K562 (cell line): ENCODE results near the gene TIPIN. TPM values are rescaled to one million over a fixed set of nuclear protein-coding genes. Genes with fewer than 3 reads are reported as not detected.

Experiments used
- ATF6 ChIP-seq: sonication (generic); formaldehyde crosslinking; IDR thresholded peaks from 2 replicates; pipeline ENCODE4 v1.4.0; 2020; ENCODE audit warnings: mild to moderate bottlenecking, missing genetic modification reagents
- ETV6 ChIP-seq, 3 experiments: fragments of 150-350 bp in 1 of 3; sonication (generic) in 1 of 3; formaldehyde crosslinking in 1 of 3; IDR thresholded peaks; 2 replicates each; pipeline versions ENCODE4 v1.6.1 to v1.8.0; 2014 to 2022; ENCODE audit warnings: borderline replicate concordance in 2 of 3, low read depth in 2 of 3, antibody characterized with exemption in 1 of 3, low read length in 1 of 3, mild to moderate bottlenecking in 1 of 3, missing genetic modification reagents in 1 of 3
- FOXA3 ChIP-seq, 2 experiments: fragments of 450-650 bp in 1 of 2; sonication (generic) in 1 of 2; formaldehyde crosslinking; IDR thresholded peaks in 1 of 2; conservative IDR thresholded peaks in 1 of 2; 2 replicates each; pipeline versions ENCODE4 v1.4.0 to v1.8.0; 2020 to 2022; ENCODE audit warnings: mild to moderate bottlenecking in 2 of 2, missing genetic modification reagents in 1 of 2
- HMG20A ChIP-seq: fragments of 450-650 bp; formaldehyde crosslinking; conservative IDR thresholded peaks from 2 replicates; pipeline ENCODE4 v1.4.0; 2020; ENCODE audit warnings: mild to moderate bottlenecking, mixed read lengths
- HNRNPK ChIP-seq: fragments of 200-400 bp; formaldehyde crosslinking; IDR thresholded peaks from one replicate; pipeline ENCODE4 v1.6.1; 2018; ENCODE audit warnings: mild to moderate bottlenecking, low read depth, low read length; ENCODE audit not compliant: poor library complexity, severe bottlenecking
- JUN ChIP-seq, 2 experiments: sonication (generic) in 1 of 2; formaldehyde crosslinking in 1 of 2; IDR thresholded peaks; 2 replicates each; pipeline versions ENCODE4 v1.6.1 to v1.8.0; 2012 to 2022; ENCODE audit warnings: borderline replicate concordance in 2 of 2, mild to moderate bottlenecking in 2 of 2, improper control_type of control experiment in 1 of 2, low read depth in 1 of 2, low read length in 1 of 2, missing genetic modification reagents in 1 of 2
- MAFG ChIP-seq: fragments of 450-650 bp; conservative IDR thresholded peaks from 2 replicates; pipeline ENCODE4 v1.6.1; 2016; ENCODE audit warnings: missing genetic modification characterization, missing compliant biosample characterization
- NKRF ChIP-seq: fragments of 450-650 bp; IDR thresholded peaks from 2 replicates; pipeline ENCODE4 v1.6.1; 2016; ENCODE audit warnings: borderline replicate concordance
- RHOXF2B ChIP-seq: fragments of 250-450 bp; sonication (Bioruptor Pico); conservative IDR thresholded peaks from 2 replicates; pipeline ENCODE4 v1.5.1; 2021
- SIX5 ChIP-seq, 2 experiments: IDR thresholded peaks; 2 replicates each; pipeline ENCODE4 v1.6.1; 2011; ENCODE audit warnings: low read length in 2 of 2, borderline replicate concordance in 1 of 2, low read depth in 1 of 2, mild to moderate bottlenecking in 1 of 2, moderate library complexity in 1 of 2; ENCODE audit not compliant: insufficient read depth in 1 of 2
- SNIP1 ChIP-seq: fragments of 450-650 bp; IDR thresholded peaks from 2 replicates; pipeline ENCODE4 v1.7.1; 2017; ENCODE audit warnings: low read depth, mild to moderate bottlenecking
- U2AF2 ChIP-seq: fragments of 200-400 bp; formaldehyde crosslinking; optimal IDR thresholded peaks from 2 replicates; pipeline ENCODE3; 2017; ENCODE audit warnings: low read depth, mild to moderate bottlenecking, low read length
- ZBTB33 ChIP-seq: sonication (generic); formaldehyde crosslinking; IDR thresholded peaks from 2 replicates; pipeline ENCODE4 v1.8.1; 2023; ENCODE audit warnings: mild to moderate bottlenecking, missing genetic modification reagents
- ZNF518B ChIP-seq: fragments of 250-450 bp; sonication (Bioruptor Pico); IDR thresholded peaks from 2 replicates; pipeline ENCODE4 v1.5.0; 2021; ENCODE audit warnings: mild to moderate bottlenecking, moderate library complexity
- ZNF583 ChIP-seq: fragments of 250-450 bp; sonication (Bioruptor Pico); IDR thresholded peaks from 2 replicates; pipeline ENCODE4 v1.4.0; 2020
- polyA plus RNA-seq, 8 experiments: library from polyadenylated mRNA; depleted of rRNA in 4 of 8; stranded (reverse) in 5 of 8; unstranded in 3 of 8; fragments of >200 nt; fragmentation: Nextera tagmentation in 2 of 8; fragmentation: Illumina TruSeq in 1 of 8; extraction: Ambion mirVana in 2 of 8; extraction: Trizol in 1 of 8; gene quantifications; 2 replicates each; pipeline versions ENCODE4 v1.2.1 to v1.2.3, GENCODE V29; 2011 to 2014; ENCODE audit warnings: inconsistent platforms in 1 of 8, missing spikeins in 1 of 8
- total RNA-seq, 7 experiments: library from RNA; depleted of rRNA in 6 of 7; stranded (reverse); fragments of >200 nt in 6 of 7; fragmentation: Illumina TruSeq in 2 of 7; extraction: Trizol in 2 of 7; gene quantifications; 2 replicates each; pipeline versions ENCODE4 v1.2.1 to v1.2.3, GENCODE V29; 2011 to 2021; ENCODE audit warnings: low replicate concordance in 1 of 7

Gene TIPIN
- total and polyA plus RNA-seq, 9 of the 15 experiments (the other 6 are each of a cell fraction or from before 2014, with no cell fraction given): 22.9 to 61.4 (median 42.0) TPM

DNA sequence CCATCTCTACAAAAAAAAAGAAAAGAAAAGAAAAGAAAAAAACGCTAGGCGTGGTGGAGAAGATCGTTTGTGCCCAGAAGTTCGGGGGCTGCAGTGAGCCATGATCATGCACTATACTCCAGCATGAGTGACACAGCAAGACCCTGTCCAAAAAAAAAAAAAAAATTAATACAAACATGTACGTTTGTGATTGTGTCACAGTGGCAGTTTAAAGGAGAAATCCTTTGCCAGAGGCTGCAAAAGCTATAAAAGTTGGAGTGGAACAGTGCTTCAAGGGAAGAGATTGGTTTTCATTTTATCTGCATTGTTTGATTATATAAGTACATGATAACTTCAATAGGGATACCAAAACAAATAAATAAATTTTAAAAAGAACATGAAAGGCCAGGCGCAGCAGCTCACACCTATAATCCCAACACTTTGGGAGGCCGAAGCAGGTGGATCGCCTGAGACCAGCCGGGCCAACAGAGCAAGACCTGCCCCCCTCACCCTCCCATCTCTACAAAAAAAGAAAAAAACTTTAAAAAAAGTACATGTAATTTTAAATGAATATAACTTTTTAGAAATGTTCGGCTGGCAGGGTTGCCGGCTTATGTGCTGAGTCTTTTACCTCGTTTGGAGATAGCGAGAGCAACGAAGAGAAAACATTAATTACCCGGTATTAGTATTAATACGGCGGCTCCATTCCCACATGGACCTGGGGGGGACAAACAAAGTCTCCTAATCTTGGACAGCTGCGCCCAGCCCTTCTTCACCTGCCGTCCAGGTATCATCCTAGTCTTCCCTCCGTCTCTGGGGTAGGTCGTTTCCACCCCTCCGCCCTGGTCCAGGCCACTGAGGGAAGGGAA is 63.7 kb downstream of the TIPIN start (continued):
- 0 out of 2 replicates have a peak, but pooled peaks have one; percentile 35 for TF ChIP-seq NKRF
- no peak for TF ChIP-seq U2AF2
- no peak for TF ChIP-seq ZBTB33 (CRISPR knock-in tag)
- no peak for TF ChIP-seq ZNF583 (CRISPR knock-in tag)
- TF ChIP-seq FOXA3 (CRISPR knock-in tag; conservative IDR thresholded peaks at IDR 0.05 in 1 of 2, IDR thresholded peaks at IDR 0.05 in 1 of 2): no peak
- TF ChIP-seq ETV6 (IDR thresholded peaks at IDR 0.05; ENCODE audit: borderline replicate concordance in 1 of 2, low read depth in 2 of 2, low read length in 1 of 2): no peak
- no peak for TF ChIP-seq ETV6 (CRISPR knock-in tag; IDR thresholded peaks at IDR 0.05; ENCODE audit: borderline replicate concordance)
- no peak for TF ChIP-seq SIX5 (IDR thresholded peaks at IDR 0.05; ENCODE audit: borderline replicate concordance in 1 of 2, insufficient read depth in 1 of 2, low read depth in 1 of 2, low read length in 2 of 2)
- TF ChIP-seq JUN (IDR thresholded peaks at IDR 0.05; ENCODE audit: borderline replicate concordance, low read depth, low read length): no peak
- no peak for TF ChIP-seq JUN (CRISPR knock-in tag; IDR thresholded peaks at IDR 0.05; ENCODE audit: borderline replicate concordance)
- TF ChIP-seq SNIP1: no peak
- no peak for TF ChIP-seq ATF6
- no peak for TF ChIP-seq ZNF518B (CRISPR knock-in tag)
- TF ChIP-seq HMG20A (CRISPR knock-in tag): no peak
- no peak for TF ChIP-seq RHOXF2B (CRISPR knock-in tag)
- 0 out of 2 replicates have a peak, but pooled peaks have one; percentile 5 for TF ChIP-seq MAFG (tag)
- TF ChIP-seq HNRNPK: no peak
